Suprapubic skin (tissue), 4 donors: ENCODE measurements around the gene APRT.

Experiments
- CTCF ChIP-seq, 2 donors: fragments of 200-600 bp in 1 of 2; fragments of 450-650 bp in 1 of 2; sonication (generic) in 1 of 2; IDR thresholded peaks; one replicate each; pipeline ENCODE4 v1.5.1; 2016 to 2019; ENCODE audit warnings: antibody characterized with exemption in 2 of 2, mild to moderate bottlenecking in 1 of 2, moderate library complexity in 1 of 2
- POLR2A ChIP-seq, 2 donors: fragments of 450-650 bp; IDR thresholded peaks; one replicate each; pipeline ENCODE4 v1.6.1; 2017; ENCODE audit warnings: antibody characterized with exemption in 2 of 2, mild to moderate bottlenecking in 2 of 2, moderate library complexity in 2 of 2
- POLR2AphosphoS5 ChIP-seq, 3 donors: sonication (generic); formaldehyde crosslinking; IDR thresholded peaks; one replicate each; pipeline ENCODE4 v1.6.1; 2017; ENCODE audit warnings: antibody characterized with exemption in 3 of 3

GRCh38 chr16:88830783-88831182 lies 19.1 kb upstream of the APRT start:
- TF ChIP-seq CTCF (IDR thresholded peaks at IDR 0.05) (no peak), POLR2A (IDR thresholded peaks at IDR 0.05) (no peak), POLR2AphosphoS5 (IDR thresholded peaks at IDR 0.05) (no peak)
